CD8-positive, alpha-beta memory T cell (primary cell): ENCODE data around the gene POMP. TPM values are rescaled to one million over a fixed set of nuclear protein-coding genes. Genes with fewer than 3 reads are reported as not detected.
A peak's percentile ranks its signal among the peaks of the same experiment; 100 is the strongest.

Experiments
- CTCF ChIA-PET: fragments of 350-600 bp; sonication (Branson Sonifier 250); formaldehyde crosslinking; loops from one replicate; lab custom pipeline; 2021; ENCODE audit warnings: antibody characterized with exemption; lab: Charles Lee
- POLR2A ChIA-PET: fragments of 350-600 bp; sonication (Branson Sonifier 250); formaldehyde crosslinking; loops from one replicate; lab custom pipeline; 2021; ENCODE audit warnings: antibody characterized with exemption; lab: Charles Lee
- DNase-seq, 5 donors: peaks; one replicate each; pipeline versions ENCODE4 v3.0.0 to v3.0.0-alpha.2; 2020 to 2022; ENCODE audit warnings: mixed read lengths in 1 of 5
- H3K27ac ChIP-seq: one replicate; pipeline ENCODE4 v1.7.0; 2013; ENCODE audit warnings: low read depth, mild to moderate bottlenecking, low read length, moderate library complexity
- H3K27me3 ChIP-seq: 2 replicates; pipeline ENCODE4 v1.7.0; 2013; ENCODE audit warnings: low read length, mild to moderate bottlenecking; ENCODE audit not compliant: insufficient read depth, poor library complexity, severe bottlenecking
- H3K36me3 ChIP-seq: 2 replicates; pipeline ENCODE4 v1.7.0; 2013; ENCODE audit warnings: mild to moderate bottlenecking, low read length, moderate library complexity; ENCODE audit not compliant: insufficient read depth
- H3K4me1 ChIP-seq: 2 replicates; pipeline ENCODE4 v1.7.0; 2013; ENCODE audit warnings: mild to moderate bottlenecking, low read length, moderate library complexity; ENCODE audit not compliant: insufficient read depth
- H3K4me3 ChIP-seq: 2 replicates; pipeline ENCODE4 v1.7.0; 2013; ENCODE audit warnings: mild to moderate bottlenecking, low read length
- H3K9me3 ChIP-seq: 2 replicates; pipeline ENCODE4 v1.7.0; 2013; ENCODE audit warnings: mild to moderate bottlenecking, low read length
- H3K27ac Mint-ChIP-seq, 8 donors: one replicate each; pipeline ENCODE4 v1.8.0; 2020 to 2021; ENCODE audit warnings: mixed read lengths in 8 of 8, mild to moderate bottlenecking in 6 of 8, inconsistent platforms in 3 of 8, moderate library complexity in 3 of 8
- H3K27me3 Mint-ChIP-seq, 2 donors: one replicate each; pipeline ENCODE4 v1.8.0; 2020 to 2021; ENCODE audit warnings: mixed read lengths in 2 of 2, mild to moderate bottlenecking in 1 of 2, moderate library complexity in 1 of 2
- H3K36me3 Mint-ChIP-seq, 3 donors: one replicate each; pipeline ENCODE4 v1.8.0; 2020 to 2021; ENCODE audit warnings: mixed read lengths in 3 of 3, inconsistent platforms in 1 of 3, mild to moderate bottlenecking in 1 of 3
- H3K4me1 Mint-ChIP-seq, 3 donors: one replicate each; pipeline ENCODE4 v1.8.0; 2020 to 2021; ENCODE audit warnings: mixed read lengths in 3 of 3, inconsistent platforms in 1 of 3, mild to moderate bottlenecking in 1 of 3
- H3K4me3 Mint-ChIP-seq, 7 donors: one replicate each; pipeline ENCODE4 v1.8.0; 2020 to 2021; ENCODE audit warnings: mixed read lengths in 7 of 7, mild to moderate bottlenecking in 6 of 7, moderate library complexity in 4 of 7, inconsistent platforms in 2 of 7
- H3K9me3 Mint-ChIP-seq, 5 donors: one replicate each; pipeline ENCODE4 v1.8.0; 2020 to 2022; ENCODE audit warnings: mixed read lengths in 5 of 5, mild to moderate bottlenecking in 3 of 5, moderate library complexity in 2 of 5, inconsistent platforms in 1 of 5
- polyA plus RNA-seq: library from polyadenylated mRNA; unstranded; fragments of 300-500 nt; fragmentation: Illumina TruSeq; gene quantifications from one replicate; pipeline ENCODE4 v1.2.3, GENCODE V29; 2021
- total RNA-seq, 2 experiments: library from RNA; stranded (reverse); gene quantifications; one replicate each; pipeline ENCODE4 v1.2.3, GENCODE V29; 2021

Gene POMP
- total and polyA plus RNA-seq, 3 experiments from 2014 or later = 98.4 to 131 (median 127) TPM

- H3K4me1 Mint-ChIP-seq = peaks cover 5 to 8% (median 6%) of the 10 kb centered on the region in 3 donors
- H3K9me3 Mint-ChIP-seq = no peaks in the 10 kb centered on the region
- ChIA-PET POLR2A (interaction anchor here (0.6 kb wide), 1 partner anchor 21 kb away, joined by 4 read pairs; no protein-coding TSS in a partner anchor), CTCF (no interaction called here)
- H3K36me3 Mint-ChIP-seq = no peaks in the 10 kb centered on the region
- no peaks in the 10 kb centered on the region for H3K36me3 ChIP-seq
- no peaks in the 10 kb centered on the region for H3K9me3 ChIP-seq
- no peak overlapping the region for H3K27ac Mint-ChIP-seq
- no peak for DNase-seq
- H3K27me3 ChIP-seq = no peaks in the 10 kb centered on the region
- H3K4me3 ChIP-seq = no peak overlapping the region
- H3K4me3 Mint-ChIP-seq = no peak overlapping the region
- H3K27ac ChIP-seq = no peak overlapping the region
- H3K4me1 ChIP-seq = no peaks in the 10 kb centered on the region
- peaks cover 8 to 32% of the 10 kb centered on the region in 2 donors for H3K27me3 Mint-ChIP-seq
Measured at GRCh38 chr13:28640861-28641599, 17.9 kb upstream of the POMP start.

- Histone ChIP-seq H3K9me3 (no peaks in the 10 kb centered on the region), H3K27ac (no peak overlapping the region), H3K27me3 (no peaks in the 10 kb centered on the region), H3K36me3 (no peaks in the 10 kb centered on the region), H3K4me3 (no peak overlapping the region), H3K4me1 (no peaks in the 10 kb centered on the region)
- ChIA-PET POLR2A (no interaction called here), CTCF (interaction anchor here (1.2 kb wide), 1 partner anchor 10 kb away, joined by 4 read pairs; no protein-coding TSS in a partner anchor)
- Mint-ChIP-seq H3K4me3 (no peak overlapping the region), H3K4me1 (peaks cover 4 to 5% (median 5%) of the 10 kb centered on the region in 3 donors), H3K36me3 (no peaks in the 10 kb centered on the region), H3K27ac (peak overlapping the region in 1 of 8 donors; percentile 51), H3K9me3 (no peaks in the 10 kb centered on the region), H3K27me3 (peaks cover 8 to 30% of the 10 kb centered on the region in 2 donors)
- DNase-seq = no peak
Measured at GRCh38 chr13:28641600-28641926, 17.4 kb upstream of the POMP start.

- Mint-ChIP-seq H3K4me1 (peaks cover 1 to 3% (median 3%) of the 10 kb centered on the region in 3 donors), H3K27me3 (no peaks in the 10 kb centered on the region), H3K4me3 (no peak overlapping the region), H3K27ac (no peak overlapping the region), H3K9me3 (no peaks in the 10 kb centered on the region), H3K36me3 (peaks cover 0 to 8% (median 4%) of the 10 kb centered on the region in 3 donors)
- ChIA-PET CTCF (no interaction called here), POLR2A (no interaction called here)
- H3K9me3 ChIP-seq = no peaks in the 10 kb centered on the region
- H3K27ac ChIP-seq = no peak overlapping the region
- H3K4me3 ChIP-seq = no peak overlapping the region
- no peaks in the 10 kb centered on the region for H3K4me1 ChIP-seq
- no peaks in the 10 kb centered on the region for H3K36me3 ChIP-seq
- H3K27me3 ChIP-seq = no peaks in the 10 kb centered on the region
- no peak for DNase-seq
Measured at GRCh38 chr13:28650284-28650683, 8.6 kb upstream of the POMP start.

GRCh38 chr13:28651810-28652401, 7.0 kb upstream of the POMP start:
- no peak overlapping the region for H3K4me3 ChIP-seq
- Mint-ChIP-seq H3K27ac (peak overlapping the region in 3 of 8 donors; percentile 0 to 13 (median 8)), H3K4me1 (peaks cover 10 to 18% (median 16%) of the 10 kb centered on the region in 3 donors), H3K27me3 (peaks cover 0 to 2% of the 10 kb centered on the region in 2 donors), H3K9me3 (no peaks in the 10 kb centered on the region), H3K36me3 (peaks cover 0 to 8% (median 4%) of the 10 kb centered on the region in 3 donors), H3K4me3 (no peak overlapping the region)
- DNase-seq = no peak
- POLR2A ChIA-PET = no interaction called here
- H3K9me3 ChIP-seq = no peaks in the 10 kb centered on the region
- H3K4me1 ChIP-seq = no peaks in the 10 kb centered on the region
- no peaks in the 10 kb centered on the region for H3K36me3 ChIP-seq
- no peak overlapping the region for H3K27ac ChIP-seq
- no peaks in the 10 kb centered on the region for H3K27me3 ChIP-seq
- CTCF ChIA-PET = no interaction called here

GRCh38 chr13:28653111-28653510, 5.8 kb upstream of the POMP start:
- peaks cover 18 to 28% (median 25%) of the 10 kb centered on the region in 3 donors for H3K4me1 Mint-ChIP-seq
- peak overlapping the region in 2 of 8 donors; percentile 8 to 36 for H3K27ac Mint-ChIP-seq
- CTCF ChIA-PET = no interaction called here
- Histone ChIP-seq H3K36me3 (no peaks in the 10 kb centered on the region), H3K4me1 (peaks cover 11% of the 10 kb centered on the region), H3K27me3 (no peaks in the 10 kb centered on the region), H3K27ac (no peak overlapping the region), H3K9me3 (no peaks in the 10 kb centered on the region), H3K4me3 (no peak overlapping the region)
- POLR2A ChIA-PET = no interaction called here
- peaks cover 0 to 10% (median 7%) of the 10 kb centered on the region in 3 donors for H3K36me3 Mint-ChIP-seq
- no peaks in the 10 kb centered on the region for H3K9me3 Mint-ChIP-seq
- H3K27me3 Mint-ChIP-seq = peaks cover 0 to 2% of the 10 kb centered on the region in 2 donors
- DNase-seq = no peak
- peak overlapping the region in 1 of 7 donors; percentile 44 for H3K4me3 Mint-ChIP-seq

- H3K4me3 ChIP-seq = no peak overlapping the region
- H3K36me3 ChIP-seq = no peaks in the 10 kb centered on the region
- Mint-ChIP-seq H3K4me3 (no peak overlapping the region), H3K27ac (no peak overlapping the region), H3K4me1 (peaks cover 24 to 38% (median 31%) of the 10 kb centered on the region in 3 donors), H3K9me3 (no peaks in the 10 kb centered on the region), H3K27me3 (peaks cover 0 to 2% of the 10 kb centered on the region in 2 donors), H3K36me3 (peaks cover 0 to 20% (median 7%) of the 10 kb centered on the region in 3 donors)
- no peaks in the 10 kb centered on the region for H3K27me3 ChIP-seq
- DNase-seq = no peak
- peaks cover 13% of the 10 kb centered on the region for H3K4me1 ChIP-seq
- no peak overlapping the region for H3K27ac ChIP-seq
- H3K9me3 ChIP-seq = no peaks in the 10 kb centered on the region
- CTCF ChIA-PET = no interaction called here
- POLR2A ChIA-PET = no interaction called here
Measured at GRCh38 chr13:28654276-28654675, 4.7 kb upstream of the POMP start.

GRCh38 chr13:28655561-28655960, 3.4 kb upstream of the POMP start:
- Mint-ChIP-seq H3K4me1 (peaks cover 34 to 51% (median 44%) of the 10 kb centered on the region in 3 donors), H3K27ac (peak overlapping the region in 6 of 8 donors; percentile 5 to 88 (median 56)), H3K36me3 (peaks cover 0 to 31% (median 8%) of the 10 kb centered on the region in 3 donors), H3K4me3 (peak overlapping the region in 1 of 7 donors; percentile 40), H3K27me3 (peaks cover 0 to 6% of the 10 kb centered on the region in 2 donors), H3K9me3 (no peaks in the 10 kb centered on the region)
- H3K4me1 ChIP-seq = peaks cover 22% of the 10 kb centered on the region
- H3K4me3 ChIP-seq = no peak overlapping the region
- H3K27ac ChIP-seq = no peak overlapping the region
- no peaks in the 10 kb centered on the region for H3K27me3 ChIP-seq
- H3K9me3 ChIP-seq = no peaks in the 10 kb centered on the region
- DNase-seq = no peak
- ChIA-PET POLR2A (no interaction called here), CTCF (interaction anchor here (0.9 kb wide), 1 partner anchor 11 kb away, joined by 3 read pairs; no protein-coding TSS in a partner anchor)
- no peaks in the 10 kb centered on the region for H3K36me3 ChIP-seq
